NK-92 treated with Interleukin-12 subunit alpha and Interleukin-12 subunit beta, amount 100 ng/mL, for 24 hours (cell line): ENCODE measurements around the gene HELZ.
A peak's percentile ranks its signal among the peaks of the same experiment; 100 is the strongest.
"Not testable (repeated sequence)": the region's sequence is repeated elsewhere in the genome, so short reads cannot be mapped to it uniquely, and the experiment has no call there.

Source experiments
- DNase-seq: peaks from one replicate; lab custom pipeline; 2025; lab: John Stamatoyannopoulos, UW

Gene HELZ

DNA sequence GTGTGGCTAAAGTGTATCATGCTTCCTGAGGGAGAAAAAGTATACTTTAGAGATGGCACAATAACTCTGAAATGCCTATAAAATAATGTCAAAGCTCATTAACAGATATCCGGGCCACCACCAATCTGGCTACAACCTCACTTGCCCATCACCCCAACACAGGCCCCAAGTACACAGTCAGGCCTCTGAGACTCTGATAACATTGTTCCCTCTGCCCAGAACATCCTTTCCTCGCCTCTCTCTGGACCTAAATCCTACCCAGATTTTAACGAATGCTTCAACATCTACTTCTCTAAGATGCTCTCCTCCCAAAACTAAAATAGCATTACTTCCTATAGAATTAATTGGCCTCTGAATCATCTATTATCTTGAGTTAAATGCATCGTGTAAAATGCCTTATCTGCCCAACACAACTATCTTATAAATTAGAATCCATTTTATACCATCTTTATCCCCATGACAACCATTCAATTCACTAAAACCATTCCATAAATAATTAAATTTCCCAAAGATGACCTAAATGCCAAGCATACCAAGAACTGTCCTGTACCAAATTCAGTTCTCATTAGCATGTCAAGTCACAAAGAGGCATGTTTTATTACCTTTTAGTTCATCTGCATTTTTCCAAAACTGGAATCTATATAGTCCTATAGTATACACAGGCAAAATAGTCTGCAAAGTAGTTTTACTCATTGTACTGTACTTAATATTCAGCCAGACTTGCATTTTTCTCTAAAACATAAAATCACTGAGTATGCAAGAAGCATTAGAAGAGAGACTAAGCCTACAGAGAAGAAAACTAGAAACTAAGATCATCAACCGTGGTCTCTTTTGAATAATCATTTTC, 15.7 kb downstream of the HELZ start:
- no peak for DNase-seq

- DNase-seq: no peak
Measured at GRCh38 chr17:67227488-67227887, 17.5 kb downstream of the HELZ start.

GRCh38 chr17:67225316-67225715, 19.7 kb downstream of the HELZ start:
- no peak for DNase-seq

GRCh38 chr17:67224736-67225135, 20.3 kb downstream of the HELZ start:
- no peak for DNase-seq

DNA sequence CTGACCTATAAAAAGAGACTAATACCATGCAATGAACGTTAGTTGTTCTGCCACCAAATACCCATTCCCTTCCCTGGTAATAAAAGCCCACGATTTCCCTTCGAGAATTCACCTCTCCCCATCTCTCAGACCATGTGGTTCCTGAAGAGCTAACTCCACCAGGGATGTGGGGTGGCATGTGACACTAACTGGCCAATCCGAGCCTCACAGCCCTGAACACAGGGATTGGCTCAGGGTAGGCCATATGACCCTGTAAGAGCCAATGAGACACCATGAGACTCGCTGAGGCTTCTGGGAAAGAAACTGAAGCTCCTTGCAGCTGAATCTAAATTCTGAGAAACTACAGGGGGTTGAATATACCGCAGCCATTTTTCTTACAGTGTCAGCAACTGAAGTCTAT, 21.1 kb downstream of the HELZ start:
- peak; percentile 78 for DNase-seq

GRCh38 chr17:67221062-67221998, 23.7 kb downstream of the HELZ start:
- DNase-seq: no peak

GRCh38 chr17:67218385-67218950, 26.5 kb downstream of the HELZ start:
- DNase-seq: no peak

- DNase-seq: no peak
Measured at GRCh38 chr17:67217446-67217845, 27.6 kb downstream of the HELZ start.

DNA sequence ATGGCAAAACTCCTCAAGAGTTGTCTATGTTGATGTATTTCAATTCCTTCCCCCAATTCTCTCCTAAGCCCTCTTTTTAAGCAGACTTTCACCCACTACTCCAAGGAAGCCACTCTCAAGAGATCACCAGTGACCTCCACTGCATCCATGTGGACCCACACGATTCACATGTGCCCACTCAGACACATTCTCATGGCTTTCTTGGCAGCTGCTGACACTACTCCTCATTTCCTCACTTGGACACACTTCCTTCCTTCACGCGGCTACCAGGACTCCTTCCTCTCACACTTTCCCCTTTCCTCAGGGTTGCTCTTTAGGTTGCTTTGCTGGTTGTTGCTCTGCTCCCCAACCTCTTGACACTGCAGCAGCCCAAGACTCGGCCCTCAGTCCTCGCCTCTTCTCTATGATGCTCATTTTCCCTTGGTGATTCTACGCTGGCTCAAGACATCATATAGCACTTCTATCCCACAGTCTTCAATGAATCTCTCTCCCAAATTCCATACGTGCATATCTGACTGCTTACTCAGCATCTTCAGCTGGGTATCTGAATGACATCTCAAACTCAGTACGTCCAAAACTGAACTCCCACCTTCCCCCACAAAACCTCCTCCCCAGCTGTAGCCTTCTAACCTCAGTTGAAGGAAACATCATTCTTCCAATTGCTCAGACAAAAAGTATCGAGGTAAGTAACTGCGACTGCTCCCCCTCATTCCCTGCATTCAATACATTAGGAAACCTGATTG, 28.2 kb downstream of the HELZ start:
- DNase-seq: no peak

DNA sequence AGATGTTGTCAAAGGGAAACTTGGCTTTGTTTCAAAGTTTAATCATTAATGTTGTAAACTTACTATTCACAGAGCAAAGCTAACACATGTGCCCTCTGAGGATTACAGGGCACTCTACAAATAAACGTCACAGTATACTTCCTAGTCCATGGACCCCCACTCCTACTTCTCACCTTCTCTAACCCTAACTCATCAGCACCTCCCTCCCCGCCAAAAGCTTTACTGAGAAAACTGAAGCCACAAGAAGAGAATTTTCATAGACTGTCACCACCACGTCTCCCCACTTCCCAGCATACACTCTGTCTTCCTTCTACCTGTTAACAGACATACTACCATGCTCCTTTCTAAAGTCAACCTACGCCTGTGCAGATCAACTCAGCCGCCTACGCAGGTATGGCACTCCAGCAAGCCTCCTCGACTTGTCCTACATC, 29.0 kb downstream of the HELZ start:
- no peak for DNase-seq

DNA sequence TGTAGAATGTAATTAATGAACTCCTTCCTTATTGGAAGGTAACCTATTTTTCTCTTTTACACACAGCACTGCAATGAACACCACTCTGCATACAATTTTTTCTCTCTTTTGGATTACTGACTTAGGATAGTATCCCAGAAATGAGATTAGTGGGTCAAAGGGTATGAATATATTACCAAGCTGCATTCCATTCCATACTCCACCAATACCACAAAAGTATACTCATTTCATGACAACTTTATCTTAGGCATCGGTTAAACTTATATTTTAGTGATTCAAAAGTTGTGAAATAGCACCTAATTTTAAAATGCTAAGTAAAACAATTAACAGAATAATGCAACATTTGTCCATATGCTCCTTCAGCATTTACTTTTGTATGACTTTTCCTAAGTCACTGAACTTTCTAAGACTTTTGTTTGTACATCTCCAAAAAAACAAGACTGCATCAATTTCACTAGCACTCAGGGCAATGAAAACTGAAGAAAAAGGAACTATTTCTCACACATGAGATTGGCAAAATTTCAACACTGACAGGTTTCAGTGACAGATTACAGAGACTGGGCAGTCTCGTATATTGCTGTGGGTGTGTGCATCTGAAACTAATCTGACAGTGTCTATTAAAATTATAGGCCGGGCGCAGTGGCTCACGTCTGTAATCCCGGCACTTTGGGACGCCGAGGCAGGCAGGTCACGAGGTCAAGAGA, 32.1 kb downstream of the HELZ start:
- DNase-seq: no peak

DNA sequence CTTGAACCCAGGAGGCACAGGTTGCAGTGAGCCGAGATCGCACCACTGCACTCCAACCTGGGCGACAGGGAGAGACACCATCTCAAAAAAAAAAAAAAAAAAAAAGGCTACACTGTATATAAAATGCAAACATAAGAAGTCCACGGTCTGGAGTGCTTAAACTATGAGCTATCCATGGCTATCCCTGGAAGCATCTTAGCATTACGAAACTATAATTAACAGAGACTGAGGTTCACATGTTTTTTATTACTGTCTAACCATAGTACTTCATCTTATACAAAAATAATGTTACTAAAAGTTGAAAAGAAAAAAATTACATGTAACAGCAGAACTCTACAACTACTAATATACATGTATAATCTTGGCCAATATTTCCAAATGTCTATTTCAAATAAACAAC, 32.8 kb downstream of the HELZ start:
- DNase-seq: no peak

DNA sequence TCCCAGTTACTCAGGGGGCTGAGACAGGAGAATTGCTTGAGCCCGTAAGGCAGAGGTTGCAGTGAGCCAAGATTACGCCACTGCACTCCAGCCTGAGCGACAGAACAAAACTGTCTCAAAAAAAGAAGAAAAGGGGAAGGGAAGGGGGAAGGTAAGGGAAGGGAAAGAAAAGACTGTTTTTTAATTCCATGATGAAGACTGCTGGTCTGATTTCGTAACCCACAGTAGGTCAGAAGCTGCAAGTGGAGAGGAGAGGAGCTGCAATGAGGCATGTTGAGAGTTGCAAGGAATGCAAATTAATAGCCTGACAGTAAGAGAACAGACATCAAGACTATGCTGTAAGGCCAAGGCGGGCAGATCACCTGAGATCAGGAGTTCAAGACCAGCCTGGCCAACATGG, 33.3 kb downstream of the HELZ start:
- DNase-seq: no peak

GRCh38 chr17:67210915-67211314, 34.1 kb downstream of the HELZ start:
- no peak for DNase-seq

- DNase-seq: no peak
Measured at GRCh38 chr17:67208232-67208631, 36.8 kb downstream of the HELZ start.

DNA sequence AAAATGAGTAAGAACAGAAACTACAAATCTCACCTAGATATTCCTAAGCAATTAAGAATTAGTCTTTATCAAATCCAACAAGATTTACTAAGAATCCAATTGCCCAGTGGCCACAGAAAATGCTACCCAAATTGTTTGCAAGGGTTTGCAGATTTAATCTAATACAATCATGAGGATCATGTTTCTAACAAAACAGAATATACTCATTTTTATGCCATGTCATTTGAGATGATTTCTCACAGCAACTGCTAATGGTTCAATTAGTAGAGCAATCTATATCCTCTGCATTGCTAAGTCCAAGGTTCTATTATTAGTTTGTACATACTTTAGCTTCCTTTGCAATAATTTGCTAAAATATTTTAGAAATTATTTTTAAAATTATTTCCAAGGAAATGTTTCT, 41.2 kb downstream of the HELZ start:
- DNase-seq: no peak

DNA sequence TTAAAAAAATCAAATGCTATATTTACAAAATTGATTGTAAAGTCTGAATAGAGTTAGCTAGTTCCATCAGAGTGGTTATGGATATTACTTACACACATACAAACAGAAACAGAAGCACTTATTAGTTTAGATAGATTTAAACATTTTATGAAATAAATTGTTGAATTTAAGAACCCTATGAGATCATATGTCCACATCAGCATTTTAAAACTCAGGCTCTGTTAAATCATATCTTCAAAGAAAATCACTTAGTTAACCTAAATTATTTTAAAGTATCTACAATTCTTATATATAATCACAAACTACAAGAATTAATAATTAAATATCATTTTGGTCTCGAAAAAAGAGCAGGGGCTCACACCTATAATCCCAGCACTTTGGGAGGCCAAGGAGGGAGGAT, 42.5 kb downstream of the HELZ start:
- no peak for DNase-seq

GRCh38 chr17:67200727-67201301, 44.2 kb downstream of the HELZ start:
- DNase-seq: no peak

GRCh38 chr17:67198131-67198530, 46.9 kb downstream of the HELZ start:
- DNase-seq: no peak

- DNase-seq: not testable (repeated sequence)
Measured at GRCh38 chr17:67197023-67197422, 48.0 kb downstream of the HELZ start.

GRCh38 chr17:67196422-67196821, 48.6 kb downstream of the HELZ start:
- DNase-seq: no peak
